Hematopoietic multipotent progenitor cell (in vitro differentiated cells): ENCODE measurements around the gene ME3. TPM values are rescaled to one million over a fixed set of nuclear protein-coding genes. Genes with fewer than 3 reads are reported as not detected.
A peak's percentile ranks its signal among the peaks of the same experiment; 100 is the strongest.

Experiments
- DNase-seq, 3 donors: peaks; one replicate each; pipeline ENCODE4 v3.0.0-alpha.2; 2011 to 2015; ENCODE audit warnings: low read depth in 2 of 3, low spot score in 2 of 3
- total RNA-seq: library from RNA; depleted of rRNA; stranded (reverse); fragments of >200 nt; gene quantifications from one replicate; pipeline ENCODE4 v1.2.3, GENCODE V29; 2012

ME3 gene
- total RNA-seq, 1 donor, result 131 TPM

GRCh38 chr11:86591631-86592030, 80.8 kb downstream of the ME3 start:
- no peak for DNase-seq

DNA sequence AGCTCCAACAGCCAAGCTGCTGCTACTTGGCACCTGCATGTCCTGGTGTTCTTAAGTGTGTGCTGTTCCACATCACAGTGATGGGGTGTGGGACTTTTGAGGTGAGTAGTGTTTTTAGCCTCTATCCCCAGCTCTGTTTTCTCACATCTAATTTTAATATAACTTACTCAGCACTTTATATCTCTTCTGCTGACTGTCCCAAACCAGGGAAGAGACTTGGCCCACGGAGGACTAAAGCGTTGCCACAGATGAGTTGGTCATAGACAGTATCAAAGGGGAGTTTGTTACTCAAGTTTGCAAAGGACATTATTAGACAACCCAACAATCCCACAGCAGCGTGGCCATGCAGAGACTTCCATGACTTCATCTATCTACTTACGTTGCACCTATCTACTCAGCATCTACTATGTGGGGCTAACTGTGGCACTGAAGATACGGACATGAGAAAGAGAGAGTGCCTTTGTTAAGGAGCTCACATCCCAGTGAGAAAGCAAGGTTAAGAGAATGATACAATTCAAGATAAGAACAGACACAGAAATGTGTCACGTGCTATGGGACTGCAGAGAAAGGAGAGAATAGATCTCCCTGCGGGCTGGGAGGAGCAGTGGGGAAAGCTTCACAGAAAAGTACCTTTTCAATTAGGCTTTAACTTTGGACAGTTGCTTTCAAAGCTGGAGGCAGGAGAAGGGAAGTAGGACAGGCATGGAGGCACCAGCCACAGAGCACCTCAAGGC, 82.4 kb downstream of the ME3 start:
- no peak for DNase-seq

- no peak for DNase-seq
These were observed 83.2 kb downstream of the ME3 start for GRCh38 chr11:86589204-86589603.

DNA sequence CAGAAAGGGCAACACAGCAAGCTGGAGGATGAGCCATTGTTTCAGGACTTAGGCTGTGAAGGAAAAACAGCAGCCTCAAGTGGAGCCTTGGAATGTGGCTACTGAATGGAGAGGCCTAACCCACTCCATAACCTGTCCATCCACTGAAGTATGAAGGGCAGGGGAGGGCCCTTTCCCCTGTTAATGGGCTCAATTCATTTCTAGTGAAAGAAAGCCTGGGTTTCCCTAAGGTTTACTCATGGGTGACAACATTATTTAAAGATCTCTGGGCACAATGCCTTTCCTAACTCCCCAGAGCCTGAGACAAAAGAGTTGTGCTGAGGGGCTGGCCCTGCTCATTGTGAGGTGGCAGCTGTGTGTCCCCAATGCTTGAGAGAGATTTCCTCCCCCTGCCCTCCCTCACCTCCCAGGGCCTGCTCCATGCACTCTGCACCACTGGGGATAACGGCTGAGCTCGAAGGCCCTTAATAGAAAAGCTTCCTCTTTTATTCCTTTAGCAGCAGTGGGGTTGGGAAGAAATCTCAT, 83.8 kb downstream of the ME3 start:
- peak in 1 of 3 donors; percentile 45 for DNase-seq

DNA sequence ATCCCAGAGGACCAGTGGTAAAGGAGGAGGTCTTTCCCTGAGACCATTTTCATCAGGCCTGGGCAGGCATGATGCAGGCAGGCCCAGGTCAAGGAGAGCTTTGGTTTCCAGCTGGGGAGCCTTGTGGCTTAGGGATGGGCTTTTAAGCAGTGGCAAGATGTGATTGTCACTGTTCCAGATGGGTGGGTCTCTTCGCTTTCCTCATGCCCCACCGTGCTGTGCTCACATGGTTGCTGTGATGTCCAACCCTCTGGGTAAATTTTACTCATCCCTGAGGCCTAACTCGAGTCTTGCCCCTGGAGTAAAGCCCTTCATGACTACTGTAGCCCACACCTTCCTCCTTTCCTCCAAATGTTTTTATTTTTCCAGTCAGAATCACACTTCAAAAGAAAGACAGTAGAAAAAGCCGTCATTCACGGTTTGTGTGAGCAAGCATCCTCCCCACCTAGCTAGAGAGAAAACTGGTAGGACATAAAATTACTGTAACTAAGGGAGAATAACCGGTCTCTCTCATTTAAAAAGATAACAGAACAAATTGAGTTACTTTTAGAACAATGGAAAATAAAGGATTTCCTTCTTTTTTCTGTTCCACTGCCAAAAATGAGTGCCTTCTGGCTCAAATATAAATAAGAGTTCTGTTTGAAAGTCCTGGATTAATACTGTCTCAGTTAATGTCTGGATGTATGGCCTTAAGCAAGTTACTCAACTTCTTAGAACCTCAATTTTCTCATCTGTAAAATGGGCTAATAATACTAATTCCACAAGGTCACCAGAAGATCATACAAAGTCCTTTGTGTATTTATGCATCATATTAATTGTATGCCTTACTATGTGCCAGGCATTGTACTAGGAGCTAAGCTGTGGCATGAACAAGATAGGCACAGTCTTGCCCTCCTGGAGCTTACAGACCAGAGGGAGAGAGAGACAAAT, 84.9 kb downstream of the ME3 start:
- DNase-seq, result no peak

GRCh38 chr11:86586307-86586706, 86.1 kb downstream of the ME3 start:
- DNase-seq, result no peak

DNA sequence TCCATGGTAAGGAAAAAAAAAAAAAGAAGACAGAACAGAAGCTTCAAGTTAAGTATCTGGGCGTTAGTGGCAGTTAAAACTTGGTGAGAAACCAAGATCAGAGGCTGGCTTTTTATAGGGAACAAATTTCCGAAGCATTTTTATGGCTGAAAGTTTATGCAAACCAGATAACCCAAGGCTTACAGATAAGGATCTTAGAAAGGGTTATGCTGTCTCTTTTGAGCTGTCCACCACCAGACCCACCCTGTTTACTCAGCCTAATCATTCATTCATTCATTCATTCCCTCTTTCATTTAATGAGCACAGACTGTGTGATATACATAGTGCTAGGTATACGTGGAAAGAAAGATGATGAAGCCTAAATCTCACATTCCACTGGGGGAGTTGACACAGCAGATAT, 89.5 kb downstream of the ME3 start:
- no peak for DNase-seq

DNA sequence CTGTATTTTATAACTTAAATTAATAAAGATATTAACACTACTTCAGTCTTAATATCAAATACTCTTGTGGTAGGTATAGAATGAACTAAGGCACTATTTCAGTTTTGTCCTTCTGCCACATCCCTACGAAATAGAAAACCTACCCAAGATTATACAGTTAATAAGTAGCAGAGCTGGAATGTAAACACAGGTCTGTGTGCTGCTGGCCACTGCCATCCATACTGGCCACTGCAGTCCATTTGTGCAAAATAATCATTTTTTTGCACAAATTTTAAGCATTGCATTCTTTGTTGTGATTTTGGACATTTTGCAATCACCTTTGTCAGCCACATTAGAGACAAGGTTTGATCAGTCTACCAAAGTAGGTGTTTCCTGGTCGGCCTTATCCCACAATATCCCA, 91.9 kb downstream of the ME3 start:
- DNase-seq, result no peak

- DNase-seq, result no peak
These were observed 93.0 kb downstream of the ME3 start for GRCh38 chr11:86579406-86579731.

DNA sequence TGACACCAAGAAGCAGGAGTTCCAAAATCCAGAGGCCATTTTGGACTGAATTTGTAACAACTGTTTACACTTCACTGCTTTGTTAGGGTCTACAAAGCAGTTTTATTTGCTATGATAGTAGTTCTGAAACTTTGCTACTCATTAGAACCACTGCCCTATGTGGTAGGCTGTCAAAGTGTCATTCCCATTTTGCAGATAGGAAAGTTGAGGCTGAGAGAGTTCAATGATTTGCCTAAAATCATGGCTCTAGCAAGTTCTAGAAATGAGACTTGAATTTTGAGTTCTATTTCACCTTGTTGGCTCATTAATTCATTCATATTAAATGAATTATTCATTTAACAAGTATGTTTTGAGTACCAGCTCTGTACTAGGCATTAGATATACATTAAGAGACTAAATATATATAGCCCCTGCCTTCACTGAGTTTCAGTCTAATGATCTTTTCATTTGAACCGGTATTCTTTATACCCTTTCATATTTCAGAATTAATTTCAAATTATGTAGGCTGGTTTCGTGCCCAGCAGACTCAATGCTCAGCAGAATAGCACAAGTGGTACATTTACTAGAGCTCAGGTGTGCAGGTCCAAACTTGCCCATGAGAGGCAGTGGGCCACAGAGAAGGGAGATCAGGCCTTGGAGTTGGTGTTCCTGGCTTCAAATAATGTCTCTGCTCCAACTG, 93.5 kb downstream of the ME3 start:
- no peak for DNase-seq

GRCh38 chr11:86577644-86578636, 94.5 kb downstream of the ME3 start:
- no peak for DNase-seq

DNA sequence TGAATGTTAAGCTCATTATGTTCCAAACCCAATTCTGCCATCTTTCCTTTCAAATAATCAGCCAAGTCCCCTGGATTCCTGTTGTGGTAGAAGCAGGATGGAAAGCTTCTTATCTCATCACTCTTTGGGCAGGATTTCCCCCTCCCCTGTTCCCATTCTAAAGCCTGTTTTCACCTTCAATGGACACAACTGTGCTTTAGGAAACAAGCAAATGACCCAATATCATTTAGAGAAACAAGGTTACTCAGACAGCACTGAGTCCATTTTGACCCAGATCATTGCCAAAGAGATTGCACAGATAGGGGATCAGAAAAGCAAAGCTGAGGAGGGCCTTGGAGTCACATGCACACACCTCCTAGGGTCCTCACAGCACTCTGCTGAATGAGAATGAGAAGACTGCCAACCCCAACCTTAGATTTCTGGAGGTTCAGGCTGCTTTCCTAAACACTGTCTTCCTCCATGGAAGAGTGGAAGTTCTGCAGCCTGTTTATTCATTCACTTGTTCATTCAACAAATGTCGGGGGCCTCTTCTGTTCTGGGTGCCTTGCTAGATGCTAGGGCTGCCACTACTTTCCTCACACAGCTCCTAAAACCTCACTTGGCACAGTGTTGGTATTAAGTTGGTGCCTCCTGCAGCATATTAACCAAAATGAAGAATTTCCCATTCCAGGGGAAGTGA, 95.3 kb downstream of the ME3 start:
- DNase-seq, result no peak

- DNase-seq, result no peak
These were observed 96.5 kb downstream of the ME3 start for GRCh38 chr11:86575927-86576326.

- DNase-seq, result no peak
These were observed 97.1 kb downstream of the ME3 start for GRCh38 chr11:86575208-86575855.

- no peak for DNase-seq
These were observed 97.8 kb downstream of the ME3 start for GRCh38 chr11:86574493-86575207.

DNA sequence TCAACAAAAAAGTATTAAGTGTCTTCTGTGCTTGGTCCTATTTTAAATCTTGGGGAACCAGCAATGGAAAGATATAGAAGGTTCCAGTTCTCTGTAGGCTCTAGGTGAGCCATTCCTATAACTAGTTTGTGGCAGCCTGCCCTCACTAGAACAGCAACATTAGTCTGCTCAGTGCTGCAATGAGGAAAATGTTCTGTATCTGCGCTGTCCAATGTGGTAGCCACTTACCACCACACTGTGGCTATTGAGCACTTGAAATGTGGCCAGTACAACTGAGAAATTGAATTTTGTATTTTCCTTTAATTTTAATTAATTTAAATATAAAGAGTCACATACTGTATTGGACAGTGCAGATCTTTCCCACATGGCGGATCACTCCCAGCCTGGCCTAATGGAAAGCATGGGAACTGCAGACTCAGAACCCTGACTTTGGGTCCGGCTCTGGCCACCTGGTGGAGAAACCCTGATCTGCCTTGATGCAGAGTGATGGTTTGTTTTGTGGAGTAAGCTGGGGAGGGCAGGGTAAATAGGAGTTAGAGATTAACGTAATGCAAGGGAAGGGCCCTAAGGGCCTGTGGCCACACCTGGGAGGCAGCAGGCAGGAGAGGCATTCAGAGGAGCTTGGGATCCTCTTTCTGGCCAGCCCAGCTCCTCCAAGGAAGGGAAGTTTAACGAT, 101.0 kb downstream of the ME3 start:
- DNase-seq, result no peak

- DNase-seq, result no peak
These were observed 102.0 kb downstream of the ME3 start for GRCh38 chr11:86570451-86570850.

GRCh38 chr11:86570020-86570419, 102.4 kb downstream of the ME3 start:
- no peak for DNase-seq
